Skeletal muscle satellite cell (primary cell): ENCODE measurements around the gene AQP6.

Source experiments
- H3K27me3 ChIP-seq: 2 replicates; pipeline ENCODE4 v1.7.0; 2013; ENCODE audit warnings: low read length; ENCODE audit not compliant: control insufficient read depth, insufficient read depth
- H3K36me3 ChIP-seq: 2 replicates; pipeline ENCODE4 v1.7.0; 2013; ENCODE audit warnings: mild to moderate bottlenecking, control low read depth, low read length; ENCODE audit not compliant: insufficient read depth
- H3K4me1 ChIP-seq: 2 replicates; pipeline ENCODE4 v1.7.0; 2013; ENCODE audit warnings: low read length; ENCODE audit not compliant: control insufficient read depth, insufficient read depth
- H3K4me2 ChIP-seq: 2 replicates; pipeline ENCODE4 v1.7.0; 2013; ENCODE audit warnings: mild to moderate bottlenecking, low read length
- H3K4me3 ChIP-seq: 2 replicates; pipeline ENCODE4 v1.7.0; 2013; ENCODE audit warnings: low read length
- H3K9ac ChIP-seq: 2 replicates; pipeline ENCODE4 v1.7.0; 2013; ENCODE audit warnings: mild to moderate bottlenecking, low read depth, low read length, moderate library complexity
- H3K9me3 ChIP-seq: replicated peaks from 2 replicates; pipeline ENCODE4 v1.7.0; 2013; ENCODE audit warnings: mild to moderate bottlenecking, control low read depth, low read length

Gene AQP6

GRCh38 chr12:49933796-49934195 is 39.0 kb upstream of the AQP6 start:
- peaks cover 4% of the 10 kb centered on the region for H3K4me1 ChIP-seq
- H3K9ac ChIP-seq: no peak overlapping the region
- no peaks in the 10 kb centered on the region for H3K27me3 ChIP-seq
- no peak overlapping the region for H3K4me2 ChIP-seq
- no peaks in the 10 kb centered on the region for H3K36me3 ChIP-seq
- no peaks in the 10 kb centered on the region for H3K9me3 ChIP-seq
- H3K4me3 ChIP-seq: no peak overlapping the region

GRCh38 chr12:49934505-49934904 is 38.2 kb upstream of the AQP6 start:
- peaks cover 4% of the 10 kb centered on the region for H3K4me1 ChIP-seq
- H3K9me3 ChIP-seq: no peaks in the 10 kb centered on the region
- no peaks in the 10 kb centered on the region for H3K36me3 ChIP-seq
- H3K4me2 ChIP-seq: no peak overlapping the region
- no peak overlapping the region for H3K9ac ChIP-seq
- H3K4me3 ChIP-seq: no peak overlapping the region
- no peaks in the 10 kb centered on the region for H3K27me3 ChIP-seq

GRCh38 chr12:49936925-49937324 is 35.8 kb upstream of the AQP6 start:
- H3K9ac ChIP-seq: no peak overlapping the region
- no peaks in the 10 kb centered on the region for H3K27me3 ChIP-seq
- H3K4me1 ChIP-seq: peaks cover 4% of the 10 kb centered on the region
- no peak overlapping the region for H3K4me2 ChIP-seq
- no peaks in the 10 kb centered on the region for H3K36me3 ChIP-seq
- H3K4me3 ChIP-seq: no peak overlapping the region
- no peaks in the 10 kb centered on the region for H3K9me3 ChIP-seq

GRCh38 chr12:49937639-49938300 is 35.0 kb upstream of the AQP6 start:
- H3K4me3 ChIP-seq: no peak overlapping the region
- H3K36me3 ChIP-seq: no peaks in the 10 kb centered on the region

DNA sequence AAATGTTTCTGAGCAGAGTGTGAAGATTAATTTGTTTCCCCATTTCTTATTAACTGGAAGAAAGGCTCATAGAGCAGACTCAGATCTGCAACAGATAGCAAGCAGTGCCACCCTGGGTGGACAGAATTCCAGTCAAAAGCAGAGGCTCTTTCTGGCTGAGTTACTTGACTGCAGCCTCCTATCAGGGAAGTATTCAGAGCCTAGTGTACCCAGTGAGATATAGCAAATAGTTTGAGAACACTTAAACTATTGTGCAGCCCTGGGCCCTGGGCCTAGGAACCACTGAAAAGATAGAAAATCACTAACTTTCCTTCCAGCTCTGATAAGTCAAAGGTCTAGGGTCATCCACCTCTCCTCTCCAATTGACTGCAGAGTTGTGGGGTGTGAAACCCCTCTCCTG is 33.4 kb upstream of the AQP6 start:
- H3K9ac ChIP-seq: no peak overlapping the region
- no peaks in the 10 kb centered on the region for H3K36me3 ChIP-seq
- H3K4me3 ChIP-seq: no peak overlapping the region
- no peak overlapping the region for H3K4me2 ChIP-seq
- no peaks in the 10 kb centered on the region for H3K27me3 ChIP-seq
- no peaks in the 10 kb centered on the region for H3K9me3 ChIP-seq
- no peaks in the 10 kb centered on the region for H3K4me1 ChIP-seq

More at GRCh38 chr12:49937639-49938300, 35.0 kb upstream of the AQP6 start:
- Histone ChIP-seq H3K4me2 (no peak overlapping the region), H3K27me3 (no peaks in the 10 kb centered on the region), H3K9ac (no peak overlapping the region), H3K4me1 (peaks cover 4% of the 10 kb centered on the region), H3K9me3 (no peaks in the 10 kb centered on the region)

DNA sequence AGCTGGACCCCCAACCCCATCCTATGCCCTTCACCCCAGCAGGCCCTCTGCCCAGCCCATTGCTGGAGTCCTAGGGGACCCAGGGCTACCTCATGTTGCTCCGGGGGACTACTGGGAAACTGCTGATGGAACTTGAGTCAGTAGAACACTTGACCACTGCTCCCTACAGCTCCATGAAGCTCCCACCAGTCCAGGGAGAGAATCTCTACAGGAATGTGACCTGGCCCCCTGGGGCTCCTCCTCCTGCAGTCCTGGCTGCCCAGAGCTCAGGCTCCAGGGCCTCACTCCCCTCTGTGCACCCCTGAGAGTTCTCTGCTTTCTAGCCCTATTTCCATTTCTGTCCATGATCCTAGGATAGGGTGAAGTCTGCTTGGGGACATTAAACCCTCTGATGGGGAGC is 33.0 kb upstream of the AQP6 start:
- Histone ChIP-seq H3K4me2 (no peak overlapping the region), H3K9me3 (no peaks in the 10 kb centered on the region), H3K36me3 (no peaks in the 10 kb centered on the region), H3K9ac (no peak overlapping the region), H3K4me3 (no peak overlapping the region), H3K4me1 (no peaks in the 10 kb centered on the region), H3K27me3 (no peaks in the 10 kb centered on the region)

DNA sequence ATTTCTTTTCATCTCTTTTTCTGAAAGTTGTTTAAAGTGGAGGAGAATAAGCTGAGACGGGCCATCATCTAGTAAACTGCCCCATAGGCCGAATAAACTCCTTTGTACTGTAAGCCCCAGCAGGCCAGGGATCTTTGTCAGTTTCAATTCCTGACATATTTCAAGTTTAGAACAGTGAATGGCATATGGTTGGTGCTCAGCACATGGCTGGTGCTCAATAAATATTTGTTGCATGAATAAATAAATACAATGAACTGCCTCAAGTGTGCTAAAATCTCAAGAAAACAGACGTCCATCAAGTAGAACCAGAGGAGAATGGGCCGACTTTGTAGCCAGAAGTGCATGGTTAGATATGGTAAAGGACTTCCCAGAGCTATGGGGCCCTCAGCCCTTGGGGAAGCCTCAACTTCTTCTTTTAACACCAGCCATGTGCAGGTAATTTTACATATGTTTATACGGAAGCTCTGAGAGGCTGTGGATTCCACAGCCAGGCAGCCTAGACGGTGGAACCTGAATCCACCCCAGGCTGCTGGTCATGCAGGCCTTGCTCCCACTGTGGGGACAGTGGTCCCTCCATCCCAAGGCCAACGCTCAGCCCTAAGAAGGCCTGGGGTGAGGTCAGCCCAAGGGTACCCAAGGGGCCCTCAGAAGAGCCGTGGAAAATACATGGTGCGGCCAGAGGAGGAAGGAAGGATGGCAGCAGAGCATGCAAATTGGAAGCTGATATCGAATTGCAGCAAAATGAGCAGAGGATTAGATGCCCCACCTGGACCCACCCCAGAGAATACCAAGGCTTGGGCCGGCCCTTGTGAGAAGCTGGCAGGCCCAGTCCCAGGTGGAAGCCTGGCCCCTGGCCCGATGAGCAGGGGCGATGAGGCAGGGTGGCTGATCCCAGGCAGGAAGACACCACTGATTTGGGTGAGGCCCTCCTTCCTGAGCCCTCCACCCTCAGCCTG is 30.9 kb upstream of the AQP6 start:
- no peak overlapping the region for H3K9ac ChIP-seq
- peaks cover 12% of the 10 kb centered on the region for H3K4me1 ChIP-seq
- H3K9me3 ChIP-seq: no peaks in the 10 kb centered on the region
- no peak overlapping the region for H3K4me3 ChIP-seq
- no peaks in the 10 kb centered on the region for H3K36me3 ChIP-seq
- no peaks in the 10 kb centered on the region for H3K27me3 ChIP-seq
- no peak overlapping the region for H3K4me2 ChIP-seq

- no peaks in the 10 kb centered on the region for H3K27me3 ChIP-seq
- no peak overlapping the region for H3K4me2 ChIP-seq
- H3K4me3 ChIP-seq: no peak overlapping the region
- no peaks in the 10 kb centered on the region for H3K36me3 ChIP-seq
- H3K9me3 ChIP-seq: no peaks in the 10 kb centered on the region
- no peak overlapping the region for H3K9ac ChIP-seq
- peaks cover 12% of the 10 kb centered on the region for H3K4me1 ChIP-seq
These were observed 30.2 kb upstream of the AQP6 start for GRCh38 chr12:49942512-49942893.

DNA sequence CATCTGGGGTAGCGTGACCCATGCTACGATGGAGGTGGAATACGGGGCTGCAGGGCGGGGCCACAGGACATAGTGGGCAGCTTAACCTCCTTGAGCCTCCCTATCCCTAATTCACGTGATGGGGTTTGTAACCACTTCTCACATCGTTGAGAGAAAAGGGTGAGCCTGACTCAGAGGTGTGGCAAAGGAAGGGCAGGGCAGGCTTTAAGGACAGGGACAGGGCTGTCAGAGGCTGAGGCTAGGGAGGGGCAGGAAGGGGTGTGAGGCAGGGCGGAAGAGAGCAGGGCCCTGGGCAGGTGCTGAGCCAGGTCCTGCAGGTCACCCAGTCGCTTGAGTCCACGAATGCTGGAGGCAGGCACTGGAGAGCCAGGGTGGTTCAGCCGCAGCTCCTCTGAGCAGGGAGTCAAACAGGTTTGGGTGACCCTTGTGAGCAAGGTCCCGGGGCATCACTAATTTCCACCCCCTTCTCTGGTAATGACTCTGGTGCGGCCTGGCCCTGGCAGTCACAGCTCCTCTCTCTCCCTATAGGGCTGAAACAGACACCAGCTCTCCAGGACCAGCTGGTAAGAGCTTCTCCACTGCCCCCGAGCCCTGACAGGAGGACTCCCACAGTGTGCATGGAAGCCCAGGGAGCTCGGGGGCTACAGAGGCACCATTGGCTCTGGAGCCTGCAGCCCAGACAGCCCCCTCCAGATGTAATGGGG is 29.7 kb upstream of the AQP6 start:
- Histone ChIP-seq H3K4me2 (no peak overlapping the region), H3K27me3 (peaks cover 2% of the 10 kb centered on the region), H3K36me3 (no peaks in the 10 kb centered on the region), H3K9me3 (no peaks in the 10 kb centered on the region), H3K4me1 (peaks cover 12% of the 10 kb centered on the region), H3K4me3 (no peak overlapping the region), H3K9ac (no peak overlapping the region)

GRCh38 chr12:49943625-49943960 is 29.2 kb upstream of the AQP6 start:
- Histone ChIP-seq H3K4me2 (no peak overlapping the region), H3K9ac (no peak overlapping the region), H3K4me1 (peaks cover 12% of the 10 kb centered on the region), H3K36me3 (no peaks in the 10 kb centered on the region), H3K4me3 (no peak overlapping the region), H3K9me3 (no peaks in the 10 kb centered on the region), H3K27me3 (peaks cover 4% of the 10 kb centered on the region)

DNA sequence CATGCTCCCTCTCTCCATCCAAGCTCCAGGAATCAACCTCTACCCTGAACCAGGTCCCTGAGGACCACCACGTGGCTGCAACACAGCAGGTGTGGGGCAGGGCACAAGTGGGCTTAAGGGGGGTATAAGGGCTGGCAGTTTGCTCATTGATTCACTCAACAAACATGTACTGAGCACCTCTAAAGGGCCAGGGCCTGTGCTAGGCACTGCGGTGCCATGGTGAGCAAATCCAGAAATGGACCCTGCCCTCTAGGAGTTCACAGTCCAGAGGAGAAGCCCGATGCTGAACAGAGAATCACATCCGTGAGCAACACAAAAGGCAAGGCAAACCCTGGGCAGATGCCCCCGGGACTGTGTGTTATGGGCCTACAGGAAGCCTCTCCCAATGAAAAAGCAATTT is 28.7 kb upstream of the AQP6 start:
- no peak overlapping the region for H3K9ac ChIP-seq

More for the DNA sequence above, 28.7 kb upstream of the AQP6 start:
- Histone ChIP-seq H3K27me3 (peaks cover 6% of the 10 kb centered on the region), H3K4me1 (peaks cover 12% of the 10 kb centered on the region), H3K9me3 (no peaks in the 10 kb centered on the region), H3K4me2 (no peak overlapping the region), H3K36me3 (no peaks in the 10 kb centered on the region), H3K4me3 (no peak overlapping the region)
